Astrocyte of the cerebellum (primary cell): Measurements from ENCODE around the gene DNMT3A.
A peak's percentile ranks its signal among the peaks of the same experiment; 100 is the strongest.

Experiments used
- DNase-seq: peaks from one replicate; pipeline ENCODE4 v3.0.0-alpha.2; 2011; ENCODE audit warnings: low read depth
- H3K4me3 ChIP-seq: 2 replicates; pipeline ENCODE4 v1.5.1; 2011; ENCODE audit warnings: mild to moderate bottlenecking, low read depth, low read length, moderate library complexity
- in situ Hi-C: cut with HindIII; loops from 2 replicates; pipeline ENCODE4 v1.10.0; 2017; ENCODE audit warnings: low sequenced_read_pairs
- TF ChIP-seq, protein P1 (sequence below): IDR thresholded peaks from 2 replicates; pipeline ENCODE4 v1.5.1; 2012; ENCODE audit warnings: low read length, low read depth, moderate library complexity, mild to moderate bottlenecking; ENCODE audit errors: missing control alignments

Gene DNMT3A

DNA sequence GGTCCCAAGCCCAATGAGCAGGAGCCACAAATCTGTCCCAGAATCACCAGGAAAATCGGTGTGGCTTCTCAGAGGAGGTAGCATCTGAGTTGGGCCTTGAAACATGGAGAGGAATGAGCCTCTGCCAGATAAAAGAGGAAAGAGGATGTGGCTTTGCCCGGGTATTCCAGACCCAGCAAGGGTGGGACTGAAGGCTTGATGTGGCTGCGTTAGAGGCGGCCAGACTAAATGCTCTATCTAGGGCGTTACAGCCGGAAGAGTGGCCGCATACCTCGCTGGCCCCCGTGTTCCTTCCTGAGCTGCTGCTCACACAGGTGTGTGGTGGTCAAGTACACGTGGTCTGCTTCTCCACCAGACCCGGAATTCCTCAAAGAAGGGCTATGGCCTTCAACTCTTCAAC, 139.4 kb downstream of the DNMT3A start:
- no peak overlapping the region for H3K4me3 ChIP-seq
- no peak for DNase-seq
- TF ChIP-seq, protein P1, sequence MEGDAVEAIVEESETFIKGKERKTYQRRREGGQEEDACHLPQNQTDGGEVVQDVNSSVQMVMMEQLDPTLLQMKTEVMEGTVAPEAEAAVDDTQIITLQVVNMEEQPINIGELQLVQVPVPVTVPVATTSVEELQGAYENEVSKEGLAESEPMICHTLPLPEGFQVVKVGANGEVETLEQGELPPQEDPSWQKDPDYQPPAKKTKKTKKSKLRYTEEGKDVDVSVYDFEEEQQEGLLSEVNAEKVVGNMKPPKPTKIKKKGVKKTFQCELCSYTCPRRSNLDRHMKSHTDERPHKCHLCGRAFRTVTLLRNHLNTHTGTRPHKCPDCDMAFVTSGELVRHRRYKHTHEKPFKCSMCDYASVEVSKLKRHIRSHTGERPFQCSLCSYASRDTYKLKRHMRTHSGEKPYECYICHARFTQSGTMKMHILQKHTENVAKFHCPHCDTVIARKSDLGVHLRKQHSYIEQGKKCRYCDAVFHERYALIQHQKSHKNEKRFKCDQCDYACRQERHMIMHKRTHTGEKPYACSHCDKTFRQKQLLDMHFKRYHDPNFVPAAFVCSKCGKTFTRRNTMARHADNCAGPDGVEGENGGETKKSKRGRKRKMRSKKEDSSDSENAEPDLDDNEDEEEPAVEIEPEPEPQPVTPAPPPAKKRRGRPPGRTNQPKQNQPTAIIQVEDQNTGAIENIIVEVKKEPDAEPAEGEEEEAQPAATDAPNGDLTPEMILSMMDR: no peak
- in situ Hi-C loops: no loop called here

DNA sequence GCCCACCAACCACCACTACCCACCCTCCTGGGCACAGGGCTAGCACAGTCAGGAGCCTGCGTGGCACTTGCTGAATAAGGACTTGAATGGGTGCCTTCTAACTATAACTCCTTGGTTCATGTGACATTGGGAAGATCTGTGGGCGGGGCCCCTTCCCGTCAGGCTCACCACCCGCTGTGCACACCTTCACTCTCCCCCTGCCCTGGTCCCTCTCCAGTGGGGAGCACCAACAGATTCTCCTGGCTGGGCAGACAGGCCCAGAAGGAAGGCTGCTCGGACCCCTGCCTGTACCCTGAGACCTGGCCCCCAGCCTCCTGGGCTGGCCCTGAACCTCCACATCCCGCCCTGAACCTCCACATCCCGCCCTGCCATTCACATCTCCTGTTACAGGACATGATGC, 139.9 kb downstream of the DNMT3A start:
- TF ChIP-seq, protein P1: no peak
- DNase-seq: no peak
- in situ Hi-C loops: no loop called here
- H3K4me3 ChIP-seq: no peak overlapping the region

DNA sequence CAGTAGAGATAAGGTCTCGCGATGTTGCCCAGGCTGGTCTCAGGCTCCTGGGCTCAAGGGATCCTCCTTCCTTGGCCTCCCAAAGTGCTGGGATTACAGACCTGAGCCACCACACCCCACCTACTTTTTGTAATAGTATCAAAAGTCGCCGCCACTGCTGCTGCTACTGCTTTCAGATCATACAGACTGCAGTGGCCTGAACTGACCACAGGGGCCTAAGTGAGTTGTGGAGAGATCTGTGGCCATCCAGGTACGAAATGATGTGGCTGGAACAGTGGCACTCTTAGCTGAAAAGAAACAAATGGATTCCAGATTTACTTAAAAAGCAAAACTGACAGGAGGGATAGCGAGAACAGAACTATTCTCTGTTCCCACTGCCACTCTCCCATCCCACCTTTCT, 140.5 kb downstream of the DNMT3A start:
- TF ChIP-seq, protein P1: peak; percentile 45
- no peak overlapping the region for H3K4me3 ChIP-seq
- in situ Hi-C loops: no loop called here
- no peak for DNase-seq

DNA sequence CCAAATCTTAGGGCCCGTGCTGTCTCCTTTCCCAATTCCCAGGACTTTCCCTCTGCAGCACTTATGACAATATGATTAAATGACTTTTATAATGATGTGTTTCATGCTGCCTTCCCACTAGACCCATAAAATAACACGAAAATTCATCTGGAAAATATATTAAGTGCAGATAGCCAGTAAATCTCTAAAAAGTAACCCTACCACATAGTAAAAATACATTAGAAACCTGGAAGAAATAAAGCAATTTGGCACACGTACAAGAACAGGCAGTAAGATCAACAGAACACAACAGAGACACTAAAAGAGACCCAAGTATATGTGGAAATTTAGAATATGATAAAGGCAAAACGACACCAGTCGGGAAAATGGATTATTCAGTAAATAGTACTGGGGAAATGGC, 143.1 kb downstream of the DNMT3A start:
- DNase-seq: no peak
- in situ Hi-C loops: no loop called here
- H3K4me3 ChIP-seq: no peak overlapping the region
- TF ChIP-seq, protein P1: no peak

DNA sequence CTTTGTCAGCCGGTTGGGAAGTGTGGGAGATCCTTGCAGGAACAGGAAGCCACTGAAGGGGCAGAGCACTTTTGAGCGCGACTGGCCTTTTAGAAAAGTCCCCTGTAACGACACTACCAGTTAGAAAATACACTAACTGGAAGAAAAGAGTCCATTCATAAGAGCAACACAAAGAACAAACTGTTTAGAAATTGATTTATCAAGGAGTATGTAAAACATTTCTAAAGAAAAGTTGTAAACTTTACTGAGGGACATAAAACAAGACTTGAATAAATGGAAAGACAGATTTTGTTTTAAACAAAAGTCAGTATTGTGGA, 143.6 kb downstream of the DNMT3A start:
- no peak for DNase-seq
- in situ Hi-C loops: no loop called here
- TF ChIP-seq, protein P1: no peak
- H3K4me3 ChIP-seq: no peak overlapping the region

DNA sequence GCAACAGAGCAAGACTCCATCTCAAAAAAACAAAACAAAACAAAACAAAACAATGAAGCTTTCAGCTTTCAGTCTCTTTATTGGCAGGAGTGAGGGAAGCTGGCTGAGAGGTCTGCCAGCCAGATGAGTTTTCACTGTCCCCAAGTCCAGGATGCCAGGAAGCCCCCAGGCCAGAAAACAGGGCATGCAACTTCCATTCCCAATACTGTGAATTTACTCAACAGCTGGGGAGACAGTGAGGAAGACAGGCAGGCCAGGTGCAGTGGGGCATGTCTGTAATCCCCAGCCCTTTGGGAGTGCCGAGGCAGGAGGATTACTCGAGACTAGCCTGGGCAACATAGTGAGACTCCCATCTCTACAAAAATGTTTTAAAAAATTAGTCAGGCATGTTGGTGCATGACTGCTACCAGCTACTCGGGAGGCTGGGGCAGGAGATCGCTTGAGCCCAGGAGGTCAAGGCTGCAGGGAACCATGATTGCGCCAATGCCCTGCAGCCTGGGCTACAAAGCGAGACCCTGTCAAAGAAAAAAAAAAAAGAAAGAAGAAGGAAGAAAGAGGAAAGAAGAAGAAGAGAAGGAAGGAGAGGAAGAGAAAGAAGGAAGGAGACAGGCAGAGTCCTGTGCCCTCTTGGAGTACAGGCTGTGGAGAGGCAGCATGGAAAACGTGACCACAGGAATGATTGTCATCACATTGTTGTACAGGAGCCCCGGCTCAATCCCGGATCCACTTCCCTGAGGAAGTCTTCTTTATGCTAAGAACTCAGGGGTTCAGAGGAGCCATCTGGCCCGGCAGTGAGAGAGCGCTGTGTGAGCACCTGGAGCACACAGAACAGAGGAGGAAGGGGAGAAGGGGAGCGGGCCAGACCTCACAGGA, 144.2 kb downstream of the DNMT3A start:
- TF ChIP-seq, protein P1: no peak
- in situ Hi-C loops: no loop called here
- no peak overlapping the region for H3K4me3 ChIP-seq
- DNase-seq: no peak
